Body of pancreas (tissue), 4 donors: Measurements from ENCODE around the gene NUCKS1. TPM values are rescaled to one million over a fixed set of nuclear protein-coding genes. Genes with fewer than 3 reads are reported as not detected.

ENCODE experiments used
- ATAC-seq: fragments of 150-250 bp; one replicate; pipeline ENCODE4 v1.9.1; 2016
- DNase-seq, 4 donors: peaks; one replicate each; pipeline ENCODE4 v3.0.0-alpha.2; 2019
- H3K27ac ChIP-seq, 4 donors: fragments of 200-600 bp; sonication (generic); 1 replicate in 3 of 4; 2 replicates in 1 of 4; pipeline versions ENCODE4 v1.5.1 to v1.6.1; 2016 to 2019; ENCODE audit warnings: mild to moderate bottlenecking in 1 of 4, mixed read lengths in 1 of 4, moderate library complexity in 1 of 4
- H3K27me3 ChIP-seq, 2 donors: fragments of 200-600 bp; sonication (generic); one replicate each; pipeline ENCODE4 v1.6.0; 2016; ENCODE audit warnings: mild to moderate bottlenecking in 1 of 2
- H3K36me3 ChIP-seq, 2 donors: fragments of 200-600 bp; sonication (generic); replicated peaks in 1 of 2; 2 replicates each; pipeline ENCODE4 v1.5.1; 2016; ENCODE audit warnings: low read depth in 2 of 2; ENCODE audit not compliant: insufficient read depth in 1 of 2
- H3K4me1 ChIP-seq: fragments of 200-600 bp; sonication (generic); one replicate; pipeline ENCODE4 v1.6.0; 2016
- H3K4me3 ChIP-seq, 2 donors: fragments of 200-600 bp; sonication (generic); 1 replicate in 1 of 2; 2 replicates in 1 of 2; pipeline ENCODE4 v1.5.1; 2016 to 2019
- H3K9me3 ChIP-seq, 3 donors: fragments of 200-600 bp; sonication (generic); 1 replicate in 2 of 3; 2 replicates in 1 of 3; pipeline ENCODE4 v1.5.1; 2016
- POLR2A ChIP-seq, 3 donors: fragments of 450-650 bp; IDR thresholded peaks; one replicate each; pipeline ENCODE4 v1.6.1; 2016; ENCODE audit warnings: antibody characterized with exemption in 3 of 3, mild to moderate bottlenecking in 2 of 3
- WGBS, 2 donors: methylation state at CpG; one replicate each; pipeline ENCODE4 v1.1.5; 2017; 5-methylcytosine and 5-hydroxymethylcytosine counted together
- intact Hi-C: fragments of 100-400 bp; cut with DNase I; formaldehyde crosslinking; loops from one replicate; pipeline ENCODE4 v1.15.1; 2023
- total RNA-seq, 2 donors: library from RNA; depleted of rRNA; stranded (reverse); fragments of >200 nt; gene quantifications; one replicate each; pipeline ENCODE4 v1.1.0, GENCODE V29; 2016
- TF ChIP-seq, protein P1 (sequence below), 7 experiments: fragments of 450-650 bp in 4 of 7; fragments of 200-600 bp in 3 of 7; sonication (generic) in 3 of 7; IDR thresholded peaks; one replicate each; pipeline ENCODE4 v1.5.1; 2016 to 2019; ENCODE audit warnings: antibody characterized with exemption in 7 of 7

The NUCKS1 gene
- total RNA-seq, 2 donors from 2014 or later, result 37.6 to 39.2 TPM

DNA sequence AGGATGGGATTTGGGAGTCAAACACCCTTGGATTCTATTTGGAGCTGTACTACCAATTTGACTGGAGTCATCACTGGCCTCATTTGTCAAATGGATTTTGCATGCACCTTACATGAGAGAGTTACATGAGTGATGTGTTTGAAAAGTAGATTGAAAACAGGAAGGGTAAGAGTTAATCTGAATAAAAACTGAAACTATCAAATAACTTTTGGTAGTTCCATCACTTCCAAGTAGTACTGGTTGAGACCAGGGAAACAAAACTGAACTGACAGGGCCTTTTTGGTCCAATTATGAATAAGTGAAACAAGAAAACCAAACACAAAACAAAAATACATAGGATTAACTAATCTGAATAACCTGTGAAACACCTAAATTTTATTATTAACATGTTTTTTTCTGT is 30.2 kb downstream of the NUCKS1 start:
- no peak for DNase-seq
- Histone ChIP-seq H3K4me1 (peaks cover 7% of the 10 kb centered on the region), H3K36me3 (peaks cover 11 to 28% of the 10 kb centered on the region in 2 donors), H3K4me3 (no peak overlapping the region), H3K9me3 (no peaks in the 10 kb centered on the region), H3K27me3 (no peaks in the 10 kb centered on the region), H3K27ac (no peak overlapping the region)
- TF ChIP-seq, protein P1, sequence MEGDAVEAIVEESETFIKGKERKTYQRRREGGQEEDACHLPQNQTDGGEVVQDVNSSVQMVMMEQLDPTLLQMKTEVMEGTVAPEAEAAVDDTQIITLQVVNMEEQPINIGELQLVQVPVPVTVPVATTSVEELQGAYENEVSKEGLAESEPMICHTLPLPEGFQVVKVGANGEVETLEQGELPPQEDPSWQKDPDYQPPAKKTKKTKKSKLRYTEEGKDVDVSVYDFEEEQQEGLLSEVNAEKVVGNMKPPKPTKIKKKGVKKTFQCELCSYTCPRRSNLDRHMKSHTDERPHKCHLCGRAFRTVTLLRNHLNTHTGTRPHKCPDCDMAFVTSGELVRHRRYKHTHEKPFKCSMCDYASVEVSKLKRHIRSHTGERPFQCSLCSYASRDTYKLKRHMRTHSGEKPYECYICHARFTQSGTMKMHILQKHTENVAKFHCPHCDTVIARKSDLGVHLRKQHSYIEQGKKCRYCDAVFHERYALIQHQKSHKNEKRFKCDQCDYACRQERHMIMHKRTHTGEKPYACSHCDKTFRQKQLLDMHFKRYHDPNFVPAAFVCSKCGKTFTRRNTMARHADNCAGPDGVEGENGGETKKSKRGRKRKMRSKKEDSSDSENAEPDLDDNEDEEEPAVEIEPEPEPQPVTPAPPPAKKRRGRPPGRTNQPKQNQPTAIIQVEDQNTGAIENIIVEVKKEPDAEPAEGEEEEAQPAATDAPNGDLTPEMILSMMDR (IDR thresholded peaks at IDR 0.05), result no peak
- no peak for TF ChIP-seq POLR2A (IDR thresholded peaks at IDR 0.05)
- intact Hi-C loops, result loop anchor here (10.0 kb wide), 1 partner anchor 125 kb away; no protein-coding TSS in a partner anchor
- no peak for ATAC-seq

DNA sequence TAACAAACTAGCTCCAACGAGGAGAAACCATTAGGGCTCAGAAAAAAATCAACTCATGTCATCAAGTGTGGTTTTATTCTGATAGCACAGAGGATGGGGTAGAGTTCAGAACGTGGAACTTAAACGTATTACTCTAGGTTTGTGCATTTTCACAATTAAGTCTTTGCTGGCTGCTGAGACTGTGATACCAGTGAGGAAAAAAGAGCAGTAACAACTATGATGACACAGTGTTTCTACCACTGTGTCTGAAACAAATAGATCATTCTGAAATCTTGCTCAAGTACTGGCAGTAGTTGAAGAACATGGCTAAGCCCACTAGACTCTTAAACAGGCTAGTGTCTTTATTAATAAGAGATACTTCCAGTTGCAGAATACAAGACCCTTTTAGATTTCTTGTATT is 31.0 kb downstream of the NUCKS1 start:
- H3K36me3 ChIP-seq, result peaks cover 11 to 28% of the 10 kb centered on the region in 2 donors
- TF ChIP-seq POLR2A (IDR thresholded peaks at IDR 0.05), result no peak
- intact Hi-C loops, result loop anchor here (10.0 kb wide), 1 partner anchor 124 kb away; no protein-coding TSS in a partner anchor

GRCh38 chr1:205716371-205717132 is 33.4 kb downstream of the NUCKS1 start:
- TF ChIP-seq, protein P1 (IDR thresholded peaks at IDR 0.05), result no peak
- TF ChIP-seq POLR2A (IDR thresholded peaks at IDR 0.05), result no peak
- peaks cover 11 to 26% of the 10 kb centered on the region in 2 donors for H3K36me3 ChIP-seq
- 65 to 83% methylated on average over 7 of the region's 7 CpGs for WGBS, 2 donors
- ATAC-seq, result no peak
- peak overlapping the region in 1 of 4 donors; percentile 7 for H3K27ac ChIP-seq
- DNase-seq, result no peak
- H3K27me3 ChIP-seq, result no peaks in the 10 kb centered on the region
- no peak overlapping the region for H3K4me3 ChIP-seq
- peaks cover 7% of the 10 kb centered on the region for H3K4me1 ChIP-seq
- intact Hi-C loops, result loop anchor here (10.0 kb wide), 1 partner anchor 122 kb away; no protein-coding TSS in a partner anchor
- H3K9me3 ChIP-seq, result no peaks in the 10 kb centered on the region

More for the DNA sequence above, 31.0 kb downstream of the NUCKS1 start:
- H3K4me1 ChIP-seq, result peaks cover 7% of the 10 kb centered on the region
- H3K27me3 ChIP-seq, result no peaks in the 10 kb centered on the region
- no peak overlapping the region for H3K27ac ChIP-seq
- ATAC-seq (no peak), DNase-seq (no peak)
- H3K9me3 ChIP-seq, result no peaks in the 10 kb centered on the region
- H3K4me3 ChIP-seq, result no peak overlapping the region
- 65 to 66% methylated on average over 3 of the region's 3 CpGs for WGBS, 2 donors

DNA sequence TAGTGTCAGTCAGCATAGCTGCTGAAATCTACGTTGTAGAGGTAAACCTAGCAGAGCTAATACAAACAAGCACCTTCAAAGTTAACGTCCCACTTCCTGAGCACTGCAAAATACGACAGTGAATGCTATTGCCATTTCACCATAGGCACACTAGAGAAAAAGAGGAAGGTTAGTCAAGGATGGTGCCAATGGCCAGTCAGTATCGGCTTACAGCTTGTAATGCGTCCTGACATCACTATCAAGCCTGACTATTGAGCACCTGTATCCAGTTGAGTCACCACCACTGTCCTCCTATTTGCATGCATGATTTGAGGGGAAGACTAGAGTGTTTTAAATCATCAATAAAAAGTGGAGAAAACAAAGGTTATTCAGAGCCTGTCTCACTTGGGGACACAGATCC is 34.4 kb downstream of the NUCKS1 start:
- ATAC-seq (no peak), DNase-seq (no peak)
- Histone ChIP-seq H3K4me1 (peaks cover 7% of the 10 kb centered on the region), H3K4me3 (no peak overlapping the region), H3K27me3 (no peaks in the 10 kb centered on the region), H3K27ac (no peak overlapping the region), H3K36me3 (peaks cover 11 to 21% of the 10 kb centered on the region in 2 donors), H3K9me3 (no peaks in the 10 kb centered on the region)
- intact Hi-C loops, result loop anchor here (10.0 kb wide), 1 partner anchor 121 kb away; no protein-coding TSS in a partner anchor
- 79 to 82% methylated on average over 5 of the region's 5 CpGs for WGBS, 2 donors
- no peak for TF ChIP-seq POLR2A (IDR thresholded peaks at IDR 0.05)
- TF ChIP-seq, protein P1 (IDR thresholded peaks at IDR 0.05), result no peak

DNA sequence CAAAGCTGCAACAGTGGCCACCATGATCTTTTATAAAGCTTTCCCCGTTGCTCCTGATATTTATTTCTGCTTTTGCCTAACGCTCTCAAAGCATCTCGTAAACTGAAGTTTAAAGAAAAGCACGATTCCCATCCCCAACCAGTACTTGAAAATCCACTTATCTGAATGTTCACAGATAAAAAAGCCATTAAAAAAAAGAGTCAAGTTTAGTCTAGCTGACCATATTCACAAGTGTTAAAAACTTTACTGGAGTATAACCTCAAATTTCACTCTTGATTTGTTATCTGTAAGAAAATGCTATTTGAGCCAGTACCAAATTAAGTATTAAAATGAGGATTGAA is 35.1 kb downstream of the NUCKS1 start:
- Histone ChIP-seq H3K27ac (no peak overlapping the region), H3K9me3 (no peaks in the 10 kb centered on the region), H3K4me1 (peaks cover 7% of the 10 kb centered on the region), H3K27me3 (no peaks in the 10 kb centered on the region), H3K36me3 (peaks cover 14 to 18% of the 10 kb centered on the region in 2 donors), H3K4me3 (no peak overlapping the region)
- WGBS, 2 donors, result 81 to 90% methylated on average over 4 of the region's 4 CpGs
- DNase-seq (no peak), ATAC-seq (no peak)
- TF ChIP-seq, protein P1 (IDR thresholded peaks at IDR 0.05), result no peak
- TF ChIP-seq POLR2A (IDR thresholded peaks at IDR 0.05), result no peak
- intact Hi-C loops, result loop anchor here (10.0 kb wide), 1 partner anchor 120 kb away; no protein-coding TSS in a partner anchor
